Duodenal mucosa (tissue), 2 donors: ENCODE results near the gene EXOC6B.

Experiments
- H3K27ac ChIP-seq: one replicate; pipeline ENCODE4 v1.7.0; 2013; ENCODE audit warnings: low read depth, low read length
- H3K27me3 ChIP-seq, 2 donors: one replicate each; pipeline ENCODE4 v1.7.0; 2013; ENCODE audit warnings: low read length in 2 of 2, control low read depth in 1 of 2; ENCODE audit not compliant: insufficient read depth in 2 of 2, control insufficient read depth in 1 of 2
- H3K36me3 ChIP-seq, 2 donors: one replicate each; pipeline ENCODE4 v1.7.0; 2013; ENCODE audit warnings: low read length in 2 of 2, control low read depth in 1 of 2; ENCODE audit not compliant: insufficient read depth in 2 of 2, control insufficient read depth in 1 of 2
- H3K4me1 ChIP-seq, 2 donors: one replicate each; pipeline ENCODE4 v1.7.0; 2013; ENCODE audit warnings: low read length in 2 of 2, control low read depth in 1 of 2; ENCODE audit not compliant: insufficient read depth in 2 of 2, control insufficient read depth in 1 of 2
- H3K4me3 ChIP-seq, 2 donors: one replicate each; pipeline ENCODE4 v1.7.0; 2013; ENCODE audit warnings: low read length in 2 of 2, low read depth in 1 of 2
- H3K9ac ChIP-seq, 2 donors: one replicate each; pipeline ENCODE4 v1.7.0; 2013; ENCODE audit warnings: low read length in 2 of 2, low read depth in 1 of 2
- H3K9me3 ChIP-seq, 2 donors: one replicate each; pipeline ENCODE4 v1.7.0; 2013; ENCODE audit warnings: low read length in 2 of 2, control low read depth in 1 of 2; ENCODE audit not compliant: control insufficient read depth in 1 of 2

The EXOC6B gene

GRCh38 chr2:72695676-72696075 lies 130.2 kb downstream of the EXOC6B start:
- peaks cover 0 to 7% of the 10 kb centered on the region in 2 donors for H3K4me1 ChIP-seq
- no peak overlapping the region for H3K27ac ChIP-seq
- H3K4me3 ChIP-seq: no peak overlapping the region
- no peaks in the 10 kb centered on the region for H3K36me3 ChIP-seq
- no peaks in the 10 kb centered on the region for H3K27me3 ChIP-seq
- H3K9me3 ChIP-seq: no peaks in the 10 kb centered on the region
- no peak overlapping the region for H3K9ac ChIP-seq

- H3K27ac ChIP-seq: no peak overlapping the region
- H3K9me3 ChIP-seq: no peaks in the 10 kb centered on the region
- no peak overlapping the region for H3K4me3 ChIP-seq
- H3K36me3 ChIP-seq: no peaks in the 10 kb centered on the region
- H3K27me3 ChIP-seq: no peaks in the 10 kb centered on the region
- H3K4me1 ChIP-seq: peaks cover 0 to 7% of the 10 kb centered on the region in 2 donors
- no peak overlapping the region for H3K9ac ChIP-seq
Measured at GRCh38 chr2:72694715-72695496, 130.9 kb downstream of the EXOC6B start.

GRCh38 chr2:72689579-72690195 lies 136.1 kb downstream of the EXOC6B start:
- Histone ChIP-seq H3K27ac (no peak overlapping the region), H3K9me3 (no peaks in the 10 kb centered on the region), H3K4me1 (peaks cover 0 to 4% of the 10 kb centered on the region in 2 donors), H3K4me3 (no peak overlapping the region), H3K36me3 (no peaks in the 10 kb centered on the region), H3K9ac (no peak overlapping the region), H3K27me3 (no peaks in the 10 kb centered on the region)

- H3K36me3 ChIP-seq: no peaks in the 10 kb centered on the region
- H3K27ac ChIP-seq: no peak overlapping the region
- no peak overlapping the region for H3K4me3 ChIP-seq
- peaks cover 0 to 11% of the 10 kb centered on the region in 2 donors for H3K4me1 ChIP-seq
- no peak overlapping the region for H3K9ac ChIP-seq
- H3K9me3 ChIP-seq: no peaks in the 10 kb centered on the region
- no peaks in the 10 kb centered on the region for H3K27me3 ChIP-seq
Measured at GRCh38 chr2:72685638-72686213, 140.1 kb downstream of the EXOC6B start.

- Histone ChIP-seq H3K36me3 (no peaks in the 10 kb centered on the region), H3K27me3 (no peaks in the 10 kb centered on the region), H3K4me1 (peaks cover 0 to 11% of the 10 kb centered on the region in 2 donors), H3K4me3 (no peak overlapping the region), H3K9me3 (no peaks in the 10 kb centered on the region), H3K27ac (no peak overlapping the region), H3K9ac (no peak overlapping the region)
Measured at GRCh38 chr2:72682061-72682460, 143.8 kb downstream of the EXOC6B start.

GRCh38 chr2:72681016-72681995 lies 144.5 kb downstream of the EXOC6B start:
- Histone ChIP-seq H3K9me3 (no peaks in the 10 kb centered on the region), H3K27ac (no peak overlapping the region), H3K4me3 (no peak overlapping the region), H3K36me3 (no peaks in the 10 kb centered on the region), H3K9ac (no peak overlapping the region), H3K4me1 (peaks cover 0 to 11% of the 10 kb centered on the region in 2 donors), H3K27me3 (no peaks in the 10 kb centered on the region)

- H3K4me3 ChIP-seq: no peak overlapping the region
- H3K9ac ChIP-seq: no peak overlapping the region
- H3K9me3 ChIP-seq: no peaks in the 10 kb centered on the region
- no peak overlapping the region for H3K27ac ChIP-seq
- H3K36me3 ChIP-seq: no peaks in the 10 kb centered on the region
- peaks cover 12 to 28% of the 10 kb centered on the region in 2 donors for H3K4me1 ChIP-seq
- no peaks in the 10 kb centered on the region for H3K27me3 ChIP-seq
Measured at GRCh38 chr2:72678024-72678423, 147.8 kb downstream of the EXOC6B start.

- no peaks in the 10 kb centered on the region for H3K36me3 ChIP-seq
- H3K9me3 ChIP-seq: no peaks in the 10 kb centered on the region
- peaks cover 12 to 21% of the 10 kb centered on the region in 2 donors for H3K4me1 ChIP-seq
- no peaks in the 10 kb centered on the region for H3K27me3 ChIP-seq
- H3K27ac ChIP-seq: no peak overlapping the region
- H3K9ac ChIP-seq: no peak overlapping the region
- no peak overlapping the region for H3K4me3 ChIP-seq
Measured at GRCh38 chr2:72676341-72677025, 149.3 kb downstream of the EXOC6B start.
